Stomach (tissue), 4 donors: ENCODE measurements around the gene CCDC73.

Experiments used
- CTCF ChIP-seq, 7 experiments: fragments of 450-650 bp in 4 of 7; fragments of 200-600 bp in 3 of 7; sonication (generic) in 3 of 7; IDR thresholded peaks; one replicate each; pipeline ENCODE4 v1.5.1; 2016 to 2019; ENCODE audit warnings: antibody characterized with exemption in 7 of 7, control low read depth in 2 of 7, mild to moderate bottlenecking in 1 of 7
- POLR2A ChIP-seq, 4 donors: fragments of 450-650 bp; IDR thresholded peaks; one replicate each; pipeline ENCODE4 v1.6.1; 2016; ENCODE audit warnings: antibody characterized with exemption in 4 of 4, control low read depth in 2 of 4, mild to moderate bottlenecking in 1 of 4, moderate library complexity in 1 of 4

- TF ChIP-seq CTCF (IDR thresholded peaks at IDR 0.05) = no peak
- no peak for TF ChIP-seq POLR2A (IDR thresholded peaks at IDR 0.05)
These were observed 22.9 kb upstream of the CCDC73 start for GRCh38 chr11:32817181-32817851.
